ENCODE results near the gene PTPRN2.

- TF ChIP-seq CTCF (conservative IDR thresholded peaks at IDR 0.05 in 1 of 2, IDR thresholded peaks at IDR 0.05 in 1 of 2; ENCODE audit: extremely low read depth in 1 of 2, insufficient read depth in 1 of 2, low read depth in 1 of 2, low read length in 2 of 2) (no peak), EZH2 (IDR thresholded peaks at IDR 0.05; ENCODE audit: borderline replicate concordance, low read length) (no peak)
Observed at GRCh38 chr7:158241919-158242318, 345.7 kb downstream of the PTPRN2 start.

Measured in mammary epithelial cell (primary cell).